ENCODE measurements around the gene KLF6. TPM values are rescaled to one million over a fixed set of nuclear protein-coding genes. Genes with fewer than 3 reads are reported as not detected.

The KLF6 gene
- total RNA-seq, 1 experiment from 2014 or later, result 94.5 TPM

DNA sequence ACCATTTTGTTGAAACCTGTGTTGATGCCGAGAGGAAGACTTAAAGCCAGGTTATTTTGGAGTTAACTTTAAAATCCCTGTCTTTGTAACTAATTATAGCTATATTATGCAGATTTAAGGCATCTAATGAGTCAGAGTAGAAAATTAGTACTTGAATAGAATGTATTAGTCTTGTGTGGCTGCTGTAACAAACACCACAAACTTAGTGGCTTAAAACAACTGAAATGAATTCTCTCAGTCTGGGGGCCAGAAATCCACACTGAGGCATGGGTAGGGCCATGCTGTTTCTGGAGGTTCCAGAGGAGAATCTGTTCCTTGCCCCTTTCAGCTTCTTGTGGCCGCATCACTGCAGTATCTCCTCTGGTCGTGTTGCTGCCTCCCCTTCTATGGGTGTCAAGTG, 8.5 kb upstream of the KLF6 start:
- no peak overlapping the region for H2AFZ ChIP-seq (ENCODE audit: low read length)
- H3K9me3 ChIP-seq (ENCODE audit: low read length), result no peaks in the 10 kb centered on the region
- no peaks in the 10 kb centered on the region for H4K20me1 ChIP-seq (ENCODE audit: low read length)
- DNase-seq (no peak), ATAC-seq (no peak)
- TF ChIP-seq EZH2 (IDR thresholded peaks at IDR 0.05; ENCODE audit: low read length, unreplicated experiment) (no peak), EZH2phosphoT487 (IDR thresholded peaks at IDR 0.05; ENCODE audit: borderline replicate concordance, low read length) (no peak)
- TF ChIP-seq, protein P1, sequence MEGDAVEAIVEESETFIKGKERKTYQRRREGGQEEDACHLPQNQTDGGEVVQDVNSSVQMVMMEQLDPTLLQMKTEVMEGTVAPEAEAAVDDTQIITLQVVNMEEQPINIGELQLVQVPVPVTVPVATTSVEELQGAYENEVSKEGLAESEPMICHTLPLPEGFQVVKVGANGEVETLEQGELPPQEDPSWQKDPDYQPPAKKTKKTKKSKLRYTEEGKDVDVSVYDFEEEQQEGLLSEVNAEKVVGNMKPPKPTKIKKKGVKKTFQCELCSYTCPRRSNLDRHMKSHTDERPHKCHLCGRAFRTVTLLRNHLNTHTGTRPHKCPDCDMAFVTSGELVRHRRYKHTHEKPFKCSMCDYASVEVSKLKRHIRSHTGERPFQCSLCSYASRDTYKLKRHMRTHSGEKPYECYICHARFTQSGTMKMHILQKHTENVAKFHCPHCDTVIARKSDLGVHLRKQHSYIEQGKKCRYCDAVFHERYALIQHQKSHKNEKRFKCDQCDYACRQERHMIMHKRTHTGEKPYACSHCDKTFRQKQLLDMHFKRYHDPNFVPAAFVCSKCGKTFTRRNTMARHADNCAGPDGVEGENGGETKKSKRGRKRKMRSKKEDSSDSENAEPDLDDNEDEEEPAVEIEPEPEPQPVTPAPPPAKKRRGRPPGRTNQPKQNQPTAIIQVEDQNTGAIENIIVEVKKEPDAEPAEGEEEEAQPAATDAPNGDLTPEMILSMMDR (conservative IDR thresholded peaks at IDR 0.05; ENCODE audit: low read depth, low read length), result no peak
- no peaks in the 10 kb centered on the region for H3K9me2 ChIP-seq (replicated peaks; ENCODE audit: low read length)
- intact Hi-C loops (cut with micrococcal nuclease), result no loop called here
- H3K79me2 ChIP-seq (ENCODE audit: low read length), result no peaks in the 10 kb centered on the region
- H3K4me1 ChIP-seq (ENCODE audit: insufficient read depth, low read length), result no peaks in the 10 kb centered on the region
- POLR2A ChIA-PET (ENCODE audit: unreplicated experiment), result no interaction called here
- BruUV-seq (replicated peaks), result no TSS peak
- H3K27me3 ChIP-seq (ENCODE audit: low read length), result no peaks in the 10 kb centered on the region
- no peak overlapping the region for H3K27ac ChIP-seq (ENCODE audit: low read length)
- H3K4me3 ChIP-seq (ENCODE audit: low read length), result no peak overlapping the region
- H3K9ac ChIP-seq (ENCODE audit: low read length), result no peak overlapping the region
- no peaks in the 10 kb centered on the region for H3F3A ChIP-seq (ENCODE audit: low read length, unreplicated experiment)
- no peaks in the 10 kb centered on the region for H3K36me3 ChIP-seq (ENCODE audit: low read depth, low read length)
- CTCF ChIA-PET, result no interaction called here
- H3K4me2 ChIP-seq (ENCODE audit: low read length), result no peak overlapping the region

DNA sequence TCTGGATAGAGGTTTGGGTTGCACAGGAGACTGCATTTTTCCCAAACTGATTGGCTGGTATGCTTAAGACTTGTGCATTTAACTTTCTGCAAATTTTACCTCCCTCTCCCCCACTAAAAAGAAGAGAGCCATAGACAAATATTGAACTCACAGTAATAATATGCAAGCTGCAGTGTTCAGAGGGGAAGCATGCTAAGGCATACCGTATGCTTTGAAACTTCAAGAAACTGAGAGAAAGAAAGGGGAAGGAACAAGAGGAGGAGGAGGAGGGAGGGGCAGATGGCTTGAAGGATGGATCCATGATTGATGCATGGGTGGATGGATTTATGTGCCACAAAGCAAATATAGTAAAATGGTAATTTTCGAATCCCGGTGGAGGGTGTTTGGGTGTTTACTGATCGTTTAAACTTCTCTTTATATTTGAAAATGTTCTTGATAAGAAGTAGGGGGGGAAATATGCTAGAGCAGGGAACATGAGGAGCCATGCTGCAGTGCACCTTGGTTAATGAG, 7.8 kb upstream of the KLF6 start:
- H2AFZ ChIP-seq (ENCODE audit: low read length), result no peak overlapping the region
- ChIA-PET POLR2A (ENCODE audit: unreplicated experiment) (no interaction called here), CTCF (no interaction called here)
- no peaks in the 10 kb centered on the region for H3K36me3 ChIP-seq (ENCODE audit: low read depth, low read length)
- no peak overlapping the region for H3K9ac ChIP-seq (ENCODE audit: low read length)
- no peak for TF ChIP-seq EZH2phosphoT487 (IDR thresholded peaks at IDR 0.05; ENCODE audit: borderline replicate concordance, low read length)
- TF ChIP-seq, protein P1 (conservative IDR thresholded peaks at IDR 0.05; ENCODE audit: low read depth, low read length), result no peak
- no peak for TF ChIP-seq EZH2 (IDR thresholded peaks at IDR 0.05; ENCODE audit: low read length, unreplicated experiment)
- DNase-seq (no peak), ATAC-seq (no peak)
- no peaks in the 10 kb centered on the region for H4K20me1 ChIP-seq (ENCODE audit: low read length)
- H3K9me3 ChIP-seq (ENCODE audit: low read length), result no peaks in the 10 kb centered on the region
- no peaks in the 10 kb centered on the region for H3K4me1 ChIP-seq (ENCODE audit: insufficient read depth, low read length)
- H3F3A ChIP-seq (ENCODE audit: low read length, unreplicated experiment), result no peaks in the 10 kb centered on the region
- H3K4me3 ChIP-seq (ENCODE audit: low read length), result no peak overlapping the region
- no peaks in the 10 kb centered on the region for H3K9me2 ChIP-seq (replicated peaks; ENCODE audit: low read length)
- H3K27me3 ChIP-seq (ENCODE audit: low read length), result no peaks in the 10 kb centered on the region
- no peak overlapping the region for H3K27ac ChIP-seq (ENCODE audit: low read length)
- no peaks in the 10 kb centered on the region for H3K79me2 ChIP-seq (ENCODE audit: low read length)
- intact Hi-C loops (cut with micrococcal nuclease), result no loop called here
- no TSS peak for BruUV-seq (replicated peaks)
- no peak overlapping the region for H3K4me2 ChIP-seq (ENCODE audit: low read length)

DNA sequence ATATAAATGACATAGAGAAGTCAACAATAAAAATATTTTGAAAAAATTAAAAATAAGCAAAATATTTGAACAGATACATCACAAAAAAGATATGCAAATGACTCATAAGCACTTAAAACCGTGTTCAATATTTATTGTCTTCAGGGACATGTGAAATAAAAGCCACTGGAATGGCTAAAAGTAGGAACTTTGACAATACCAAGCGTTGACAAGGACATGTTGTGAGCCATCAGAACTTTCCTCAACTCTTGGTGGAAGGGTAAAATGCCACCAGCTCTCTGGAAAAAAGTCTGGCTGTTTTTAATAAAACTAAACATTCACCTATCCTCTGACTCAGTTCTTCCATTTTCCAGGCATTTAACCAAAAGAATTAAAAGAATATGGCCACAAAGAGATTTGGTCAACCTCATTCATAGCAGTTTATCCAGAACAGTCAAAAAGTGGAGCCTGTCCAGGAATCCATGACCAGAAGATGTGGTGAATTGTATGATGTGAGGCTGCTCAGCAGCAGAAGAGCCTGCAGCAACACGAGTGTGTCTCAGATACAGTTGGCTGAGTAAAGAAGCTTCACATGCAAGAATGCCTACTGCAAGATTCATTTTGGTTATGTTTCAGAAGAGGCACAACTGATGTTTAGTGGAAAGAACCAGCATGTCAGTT, 7.1 kb upstream of the KLF6 start:
- H3K9me2 ChIP-seq (replicated peaks; ENCODE audit: low read length), result no peaks in the 10 kb centered on the region
- H3K79me2 ChIP-seq (ENCODE audit: low read length), result no peaks in the 10 kb centered on the region
- H4K20me1 ChIP-seq (ENCODE audit: low read length), result no peaks in the 10 kb centered on the region
- ATAC-seq (no peak), DNase-seq (no peak)
- no peak overlapping the region for H3K4me2 ChIP-seq (ENCODE audit: low read length)
- ChIA-PET CTCF (no interaction called here), POLR2A (ENCODE audit: unreplicated experiment) (no interaction called here)
- no peaks in the 10 kb centered on the region for H3F3A ChIP-seq (ENCODE audit: low read length, unreplicated experiment)
- H3K9me3 ChIP-seq (ENCODE audit: low read length), result no peaks in the 10 kb centered on the region
- no peak overlapping the region for H3K4me3 ChIP-seq (ENCODE audit: low read length)
- H3K27ac ChIP-seq (ENCODE audit: low read length), result no peak overlapping the region
- H3K27me3 ChIP-seq (ENCODE audit: low read length), result no peaks in the 10 kb centered on the region
- no peaks in the 10 kb centered on the region for H3K4me1 ChIP-seq (ENCODE audit: insufficient read depth, low read length)
- intact Hi-C loops (cut with micrococcal nuclease), result no loop called here
- TF ChIP-seq EZH2 (IDR thresholded peaks at IDR 0.05; ENCODE audit: low read length, unreplicated experiment) (no peak), EZH2phosphoT487 (IDR thresholded peaks at IDR 0.05; ENCODE audit: borderline replicate concordance, low read length) (no peak)
- TF ChIP-seq, protein P1 (conservative IDR thresholded peaks at IDR 0.05; ENCODE audit: low read depth, low read length), result no peak
- H2AFZ ChIP-seq (ENCODE audit: low read length), result no peak overlapping the region
- BruUV-seq (replicated peaks), result no TSS peak
- no peaks in the 10 kb centered on the region for H3K36me3 ChIP-seq (ENCODE audit: low read depth, low read length)
- no peak overlapping the region for H3K9ac ChIP-seq (ENCODE audit: low read length)

All from PC-3 (cell line).